CD4-positive, alpha-beta T cell treated with Interleukin-6 at 100 ng/mL for 8 hours (primary cell): ENCODE measurements around the gene AQP6.

Experiments
- DNase-seq: peaks from one replicate; pipeline ENCODE4 v3.0.0-alpha.2; 2020; ENCODE audit warnings: mixed read lengths, low spot score

The AQP6 gene

GRCh38 chr12:49990273-49990672, 17.5 kb downstream of the AQP6 start:
- DNase-seq, result no peak

GRCh38 chr12:49998453-49998852, 25.7 kb downstream of the AQP6 start:
- no peak for DNase-seq

GRCh38 chr12:50003595-50003994, 30.8 kb downstream of the AQP6 start:
- no peak for DNase-seq

- no peak for DNase-seq
Measured at GRCh38 chr12:50004696-50005095, 31.9 kb downstream of the AQP6 start.

- no peak for DNase-seq
Measured at GRCh38 chr12:50005175-50005574, 32.4 kb downstream of the AQP6 start.

- no peak for DNase-seq
Measured at GRCh38 chr12:50006280-50006679, 33.5 kb downstream of the AQP6 start.

- no peak for DNase-seq
Measured at GRCh38 chr12:50006754-50007442, 34.2 kb downstream of the AQP6 start.

GRCh38 chr12:50013361-50014147, 40.8 kb downstream of the AQP6 start:
- DNase-seq, result no peak

- DNase-seq, result no peak
Measured at GRCh38 chr12:50014342-50014741, 41.6 kb downstream of the AQP6 start.

GRCh38 chr12:50016501-50017475, 44.0 kb downstream of the AQP6 start:
- DNase-seq, result no peak

- DNase-seq, result no peak
Measured at GRCh38 chr12:50017641-50018040, 44.9 kb downstream of the AQP6 start.

- no peak for DNase-seq
Measured at GRCh38 chr12:50018154-50018553, 45.4 kb downstream of the AQP6 start.

- DNase-seq, result no peak
Measured at GRCh38 chr12:50018968-50019367, 46.2 kb downstream of the AQP6 start.

- no peak for DNase-seq
Measured at GRCh38 chr12:50019524-50019923, 46.8 kb downstream of the AQP6 start.

GRCh38 chr12:50021031-50021430, 48.3 kb downstream of the AQP6 start:
- no peak for DNase-seq

- DNase-seq, result no peak
Measured at GRCh38 chr12:50022903-50023302, 50.2 kb downstream of the AQP6 start.

- DNase-seq, result no peak
Measured at GRCh38 chr12:50024227-50024626, 51.5 kb downstream of the AQP6 start.

GRCh38 chr12:50024805-50025186, 52.0 kb downstream of the AQP6 start:
- no peak for DNase-seq

GRCh38 chr12:50025187-50026059, 52.7 kb downstream of the AQP6 start, which contains the start of gene RACGAP1:
Gene RACGAP1, minus strand, starts transcription at chr12:50025494. Its CDS starts 8,779 bp downstream, at chr12:50016715.
- peak; percentile 97 for DNase-seq

GRCh38 chr12:50026691-50027090, 53.9 kb downstream of the AQP6 start:
- DNase-seq, result no peak
